GM18508 (cell line): ENCODE results near the gene EIF3L.

Experiments
- ATAC-seq: cut with Tn5 transposase; IDR thresholded peaks from one replicate; pipeline ENCODE4 v1.9.1; 2021; ENCODE audit warnings: moderate number of reproducible peaks; ENCODE audit not compliant: insufficient read depth, unreplicated experiment

Gene EIF3L

DNA sequence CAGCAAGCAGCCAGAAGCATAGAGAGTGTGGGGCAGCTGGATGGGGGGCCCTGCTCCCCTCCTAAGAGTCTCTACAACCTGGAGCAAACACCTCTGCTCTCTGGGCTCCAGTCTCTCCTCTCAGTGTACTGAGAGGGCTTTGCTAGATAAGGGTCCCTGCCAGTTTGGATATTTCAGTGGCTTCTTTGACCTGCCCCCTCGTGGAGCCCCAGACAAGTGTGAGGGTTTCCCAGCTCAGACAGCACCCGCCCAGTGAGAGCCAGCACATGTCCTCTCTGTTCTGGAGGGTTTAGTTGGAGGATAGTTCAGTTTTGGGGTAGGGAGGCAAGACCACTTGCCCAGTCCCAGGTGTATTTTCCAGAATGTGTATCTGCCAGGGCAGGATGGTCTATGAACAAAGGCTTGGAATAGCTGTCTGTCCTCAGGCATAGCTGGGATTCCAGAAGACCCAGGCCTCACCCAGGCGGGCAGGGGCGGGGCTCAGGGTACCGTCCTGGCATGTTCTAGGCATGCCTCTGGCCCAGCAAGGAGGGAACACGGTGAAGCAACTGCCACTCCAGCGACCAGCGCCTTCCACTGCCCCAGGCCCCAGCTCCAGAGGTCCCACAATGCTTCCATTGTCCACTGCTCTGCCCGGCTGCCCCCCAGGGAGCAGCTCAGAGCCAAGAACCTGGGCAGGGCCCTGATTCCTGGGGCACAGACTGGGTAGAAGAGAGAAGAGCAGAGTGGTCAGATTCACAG lies 49.4 kb downstream of the EIF3L start:
- no peak for ATAC-seq

DNA sequence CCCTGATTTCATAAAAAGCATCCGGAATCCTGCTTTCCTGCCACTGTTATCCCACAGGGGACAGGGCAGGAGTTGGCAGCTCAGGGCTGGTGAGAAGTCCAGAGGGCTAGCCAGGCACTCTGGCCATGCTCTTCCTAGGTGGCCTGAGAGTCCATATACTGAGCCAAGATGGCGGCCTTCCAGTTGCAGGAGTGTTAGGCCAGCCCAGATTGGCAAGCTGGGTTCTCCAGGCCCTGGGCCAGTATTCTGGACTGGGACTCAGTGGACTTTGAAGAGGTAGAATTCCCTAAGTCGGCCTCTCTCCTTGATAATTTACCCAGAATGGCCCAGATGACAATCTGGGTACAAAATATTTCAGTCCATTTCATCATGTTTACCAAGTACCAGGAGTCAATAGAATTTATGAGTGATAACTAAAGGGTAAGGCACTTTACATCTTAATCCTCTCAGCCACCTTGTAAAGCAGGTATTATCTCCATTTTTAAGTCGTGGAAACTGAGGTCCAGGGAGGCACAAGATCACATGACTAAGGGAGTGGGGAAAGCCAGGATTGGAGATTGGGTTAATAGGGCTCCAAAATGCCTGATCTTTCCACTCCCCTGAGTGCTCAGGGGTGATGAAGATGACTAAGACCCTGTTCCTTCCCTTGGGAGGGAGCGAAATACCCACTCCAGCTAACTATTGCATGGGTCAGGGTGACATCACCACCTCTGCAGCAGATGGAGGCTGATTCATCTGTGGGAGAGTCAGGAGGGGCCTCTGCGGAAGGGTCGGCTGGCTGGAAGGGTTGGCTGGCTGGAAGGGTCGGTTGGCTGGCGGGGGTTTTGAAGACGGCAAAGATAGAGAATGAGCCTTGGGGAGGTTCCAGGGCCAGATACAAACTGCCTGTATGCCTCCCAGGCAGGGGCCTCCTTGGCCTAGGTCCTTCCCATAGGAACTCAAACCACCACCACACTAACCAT lies 55.6 kb downstream of the EIF3L start:
- no peak for ATAC-seq

DNA sequence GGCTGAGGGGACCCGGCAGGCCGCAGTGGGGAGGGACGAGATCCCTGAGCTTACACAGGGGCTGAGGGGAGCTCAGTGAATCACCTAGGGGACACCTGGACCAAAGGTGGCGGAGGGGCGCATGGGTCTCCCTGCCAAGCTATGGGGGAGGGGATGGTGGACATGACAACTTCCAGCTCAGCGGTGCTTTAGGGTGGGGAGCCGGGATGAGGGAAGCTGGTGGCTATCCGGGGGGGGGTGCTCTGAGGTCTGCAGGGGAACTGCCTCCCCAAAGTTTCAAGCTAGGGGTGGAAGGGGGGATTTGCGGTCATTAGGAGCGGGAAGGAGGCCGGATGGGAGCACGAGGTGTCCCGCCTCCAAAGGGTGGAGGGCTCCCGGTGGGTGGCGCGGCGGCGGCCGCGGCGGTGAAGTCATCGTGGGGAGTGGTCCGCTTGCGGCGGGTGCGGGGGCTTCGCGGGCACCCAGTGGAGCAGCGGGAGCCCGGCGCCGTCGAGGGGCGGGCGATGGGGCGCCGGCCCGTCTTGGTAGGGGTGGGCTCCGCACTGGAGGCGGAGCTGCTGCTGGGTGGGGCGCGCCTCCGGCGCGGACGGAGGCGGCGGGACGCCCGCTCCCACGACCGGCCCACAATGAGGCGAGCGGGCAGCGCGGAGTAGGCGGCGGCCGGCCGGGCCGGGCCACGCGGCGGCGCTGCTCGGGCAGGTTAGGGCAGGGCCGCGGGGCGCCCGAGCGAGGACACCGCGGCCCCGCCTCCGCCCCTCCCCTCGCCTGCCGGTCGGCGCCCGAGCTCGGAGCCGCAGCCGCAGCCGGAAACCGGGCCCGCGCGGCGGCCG lies 56.5 kb downstream of the EIF3L start, which contains the start of gene MICALL1:
Gene MICALL1, plus strand, starts transcription at position 764 of the 830 bp plus-strand sequence. CDS start 126 bp downstream, outside the sequence.
- no peak for ATAC-seq

DNA sequence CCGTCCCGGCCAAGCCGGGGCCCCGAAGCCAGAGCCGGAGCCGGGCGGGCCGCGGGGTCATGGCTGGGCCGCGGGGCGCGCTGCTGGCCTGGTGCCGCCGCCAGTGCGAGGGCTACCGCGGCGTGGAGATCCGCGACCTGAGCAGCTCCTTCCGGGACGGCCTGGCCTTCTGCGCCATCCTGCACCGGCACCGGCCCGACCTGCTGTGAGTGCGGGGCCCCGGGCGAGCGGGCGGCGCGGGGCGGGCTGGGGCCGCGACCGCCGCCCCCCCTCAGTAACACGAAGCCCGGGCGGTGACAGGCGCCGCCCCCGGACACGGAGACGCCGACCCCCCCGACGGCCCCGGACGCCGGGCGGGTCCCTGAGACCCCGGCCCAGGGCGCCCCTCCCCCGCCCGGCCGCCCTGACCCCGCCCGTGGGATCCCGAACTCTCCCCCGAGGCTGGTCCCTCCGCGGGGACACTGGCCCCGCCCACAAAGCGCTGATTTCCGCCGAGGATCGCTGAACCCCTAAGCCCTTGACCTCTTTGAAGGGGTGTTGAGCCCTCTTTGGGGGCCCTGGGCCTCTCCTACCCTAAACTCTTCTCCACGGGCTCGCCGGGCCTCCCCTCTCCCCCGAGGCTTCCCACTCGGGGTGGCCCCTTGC lies 57.3 kb downstream of the EIF3L start:
- no peak for ATAC-seq

DNA sequence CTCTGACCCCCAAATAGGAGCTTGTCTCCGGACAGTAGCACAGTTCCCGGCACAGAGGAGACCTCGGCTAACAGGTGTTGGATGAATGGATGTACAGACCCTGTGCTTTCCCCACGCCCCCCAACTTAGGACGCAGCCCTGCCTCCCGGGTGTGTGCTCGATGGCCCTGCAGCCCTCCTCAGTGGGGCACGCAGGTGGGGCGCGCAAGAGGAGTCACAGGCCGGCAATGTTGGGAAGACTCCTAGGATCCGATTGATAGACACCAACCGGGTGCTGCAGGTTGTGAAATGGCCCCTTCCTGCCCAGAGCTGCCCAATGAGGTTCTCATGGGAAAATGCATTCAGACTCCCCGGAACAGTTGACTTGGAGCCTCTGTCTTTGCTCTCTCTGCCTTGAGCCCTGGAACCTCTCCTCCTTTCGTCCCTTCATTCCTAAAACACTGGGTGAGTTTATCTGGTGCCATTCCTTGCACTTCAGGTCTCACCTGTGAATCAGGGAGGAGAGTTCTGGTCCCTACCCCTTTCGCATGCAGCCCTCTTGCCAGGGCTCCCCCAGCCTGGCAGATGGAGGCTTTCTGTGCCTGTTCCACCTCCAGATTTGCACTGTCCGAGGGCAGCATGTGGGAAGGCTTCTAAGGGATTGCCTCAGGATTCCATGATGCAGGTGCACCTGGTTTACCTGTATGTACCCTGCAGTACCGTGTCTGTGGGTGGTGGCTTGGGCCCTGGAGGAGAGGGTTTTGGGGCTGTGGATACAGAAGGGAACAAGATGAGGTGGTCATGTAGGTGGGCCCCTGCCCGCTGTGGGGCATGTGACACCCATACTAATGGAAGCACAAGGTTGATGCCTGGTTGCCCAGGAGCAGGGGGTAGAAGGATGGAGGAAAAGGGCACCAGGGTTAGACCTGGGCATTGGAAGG lies 58.1 kb downstream of the EIF3L start:
- no peak for ATAC-seq

DNA sequence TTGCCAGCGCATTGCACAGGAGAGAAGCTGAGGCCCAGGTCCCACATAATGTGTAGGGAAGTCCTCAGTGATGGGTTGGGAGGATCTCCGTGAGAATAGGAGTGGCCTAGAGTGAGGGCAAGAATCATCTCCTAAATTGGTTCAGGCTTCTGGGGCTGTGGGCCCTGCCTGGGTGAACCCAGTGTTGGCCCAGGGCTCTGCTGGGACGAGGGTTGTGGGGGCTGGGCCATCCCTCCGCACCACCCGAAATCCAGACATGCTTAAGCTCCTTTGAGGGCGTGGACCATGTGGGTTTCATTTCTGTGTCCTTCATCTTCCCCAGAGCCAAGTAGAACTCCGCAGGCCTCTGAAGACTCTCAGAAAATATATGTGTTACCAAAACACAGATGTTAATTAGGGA lies 60.5 kb downstream of the EIF3L start:
- no peak for ATAC-seq

DNA sequence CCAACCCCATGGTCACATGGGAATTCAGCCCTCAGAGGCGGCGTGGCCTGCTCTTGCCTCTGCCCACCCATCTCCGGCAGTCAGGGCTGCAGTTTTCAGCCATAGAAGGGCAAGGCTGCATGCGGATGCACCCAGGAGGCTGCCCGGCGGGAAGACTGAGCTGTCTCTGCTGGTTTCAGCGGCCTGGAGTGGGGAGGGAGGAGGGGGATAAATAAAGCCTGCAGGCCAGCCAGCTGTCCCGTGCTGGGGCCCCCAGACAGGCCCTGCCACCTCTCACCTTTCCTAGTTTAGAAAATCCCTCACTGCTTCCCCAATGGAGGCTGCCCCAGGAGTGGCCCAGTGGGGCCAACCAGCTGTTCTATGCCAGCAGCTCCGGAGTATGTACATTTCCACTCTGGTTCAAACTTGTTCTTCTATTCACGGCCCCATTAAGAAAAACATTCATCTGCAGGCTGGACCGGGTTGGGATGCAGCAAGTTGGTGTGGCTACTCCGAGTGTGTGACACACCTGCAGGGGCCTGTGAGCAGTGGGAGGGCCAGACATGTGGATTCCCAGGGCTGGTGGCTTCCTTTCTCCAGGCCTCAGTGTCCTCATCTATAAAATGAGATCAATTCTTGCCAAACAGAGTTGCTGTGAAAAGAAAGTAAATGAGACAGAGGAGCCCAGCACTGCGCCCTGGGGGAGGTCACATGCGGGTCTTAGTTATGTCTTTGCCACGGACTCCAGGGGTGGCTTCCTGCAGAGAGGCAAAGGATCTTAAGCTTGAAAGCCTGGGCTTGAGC lies 61.9 kb downstream of the EIF3L start:
- no peak for ATAC-seq

DNA sequence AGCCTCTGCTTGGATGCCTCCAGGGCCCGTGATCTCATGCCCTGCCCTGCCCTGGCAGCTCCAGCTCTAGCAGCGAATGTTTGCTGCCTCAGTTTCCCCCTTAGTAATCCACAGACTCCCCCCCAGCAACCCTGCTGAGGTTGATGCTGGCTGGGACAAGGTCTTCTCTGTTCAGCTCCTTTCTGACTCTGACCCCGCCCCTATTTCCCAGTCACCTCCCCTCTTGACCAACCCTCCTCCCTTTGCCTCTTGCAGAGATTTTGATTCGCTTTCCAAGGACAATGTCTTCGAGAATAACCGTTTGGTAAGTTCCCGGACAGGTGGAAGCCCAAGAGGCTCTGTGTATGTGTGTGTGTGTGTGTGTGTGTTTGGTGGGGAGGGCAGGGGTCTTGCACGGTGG lies 62.5 kb downstream of the EIF3L start:
- ATAC-seq: no peak

DNA sequence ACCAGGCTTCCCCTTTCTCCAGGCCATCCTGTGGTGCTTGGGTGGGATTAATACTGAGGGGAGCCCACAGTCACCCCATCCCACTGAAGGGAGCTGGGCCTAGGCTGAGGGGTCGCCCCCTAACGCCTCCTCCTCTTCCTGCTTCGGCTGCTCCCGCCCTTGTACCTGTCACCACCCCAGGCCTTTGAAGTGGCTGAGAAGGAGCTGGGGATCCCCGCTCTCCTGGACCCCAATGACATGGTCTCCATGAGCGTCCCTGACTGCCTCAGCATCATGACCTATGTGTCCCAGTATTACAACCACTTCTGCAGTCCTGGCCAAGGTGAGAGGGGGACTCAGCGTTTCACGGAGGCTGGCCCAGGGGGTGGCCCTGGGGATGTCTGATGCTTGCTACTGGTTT lies 63.0 kb downstream of the EIF3L start:
- no peak for ATAC-seq

DNA sequence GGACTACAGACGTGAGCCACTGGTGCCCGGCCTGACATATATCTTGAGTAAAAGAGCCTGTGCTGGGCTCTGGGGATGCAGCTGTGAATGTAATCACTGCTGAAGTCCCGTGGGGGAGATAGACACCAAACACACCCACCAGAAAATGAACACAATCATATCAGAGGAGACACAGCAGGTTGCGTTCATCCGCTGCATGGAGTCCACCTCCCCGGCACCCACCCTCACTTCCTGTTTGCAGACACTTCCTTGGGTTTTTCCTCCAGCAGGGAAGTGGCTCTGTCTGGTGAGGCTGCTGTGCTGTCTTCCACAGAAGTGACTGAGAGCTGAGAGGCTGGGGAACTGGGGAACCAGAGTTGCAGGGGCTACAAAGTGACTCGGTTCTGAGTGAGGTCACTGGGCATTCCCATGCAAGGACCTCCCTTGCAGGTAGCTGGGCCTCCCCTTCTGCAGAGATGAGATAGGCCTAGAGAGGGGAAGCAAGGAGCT lies 64.1 kb downstream of the EIF3L start:
- no peak for ATAC-seq

DNA sequence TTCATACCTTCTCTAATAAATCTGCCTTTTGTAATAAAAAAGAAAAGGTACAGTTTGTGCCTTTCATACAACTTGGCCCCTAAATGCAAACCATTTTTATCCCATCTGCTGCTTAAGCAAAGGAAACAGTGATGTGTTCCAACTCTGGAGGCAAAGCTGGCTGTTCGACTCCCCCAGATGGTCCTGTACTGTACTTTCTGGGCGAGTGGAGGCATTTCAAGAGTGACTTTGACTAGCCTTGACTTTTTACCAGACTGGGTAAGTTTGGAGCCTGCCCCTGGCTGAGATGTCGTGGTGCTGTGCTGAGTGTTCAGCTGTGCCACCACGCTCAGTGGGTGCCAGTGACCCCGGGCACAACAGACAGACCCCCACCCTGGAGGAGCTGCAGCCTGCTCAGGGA lies 67.1 kb downstream of the EIF3L start:
- ATAC-seq: no peak

DNA sequence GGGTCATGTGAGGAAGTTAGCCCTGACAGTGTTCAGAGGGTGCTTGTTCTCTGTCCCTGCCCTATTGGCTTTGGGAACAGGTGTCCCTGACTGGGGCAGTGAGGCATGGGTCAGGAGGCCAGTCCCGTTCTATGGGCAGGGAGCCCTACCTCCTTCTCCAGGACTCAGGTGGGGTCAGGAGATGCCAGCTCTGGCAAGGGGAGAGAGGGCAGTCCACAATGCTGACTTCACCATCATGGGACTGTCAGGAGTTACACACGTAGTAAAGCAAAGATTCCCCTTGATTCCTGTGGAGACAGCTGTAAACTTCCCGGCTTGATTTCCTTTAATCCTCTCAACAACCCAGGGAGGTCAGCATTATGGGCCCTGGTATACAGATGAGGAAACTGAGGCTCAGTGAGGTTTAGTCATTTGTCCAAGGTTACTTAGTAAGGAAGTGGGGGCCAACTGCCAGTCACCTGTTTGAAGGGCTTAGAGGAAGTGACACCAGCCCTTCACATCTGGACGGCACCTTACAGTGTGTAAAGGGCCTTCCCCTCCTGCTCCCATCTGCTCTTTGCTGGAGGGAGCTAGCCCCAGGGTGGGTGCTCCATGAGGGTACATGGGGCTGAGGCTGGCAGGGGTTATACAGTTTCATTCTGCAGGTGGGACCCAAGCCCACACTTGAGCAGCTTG lies 68.8 kb downstream of the EIF3L start:
- no peak for ATAC-seq

DNA sequence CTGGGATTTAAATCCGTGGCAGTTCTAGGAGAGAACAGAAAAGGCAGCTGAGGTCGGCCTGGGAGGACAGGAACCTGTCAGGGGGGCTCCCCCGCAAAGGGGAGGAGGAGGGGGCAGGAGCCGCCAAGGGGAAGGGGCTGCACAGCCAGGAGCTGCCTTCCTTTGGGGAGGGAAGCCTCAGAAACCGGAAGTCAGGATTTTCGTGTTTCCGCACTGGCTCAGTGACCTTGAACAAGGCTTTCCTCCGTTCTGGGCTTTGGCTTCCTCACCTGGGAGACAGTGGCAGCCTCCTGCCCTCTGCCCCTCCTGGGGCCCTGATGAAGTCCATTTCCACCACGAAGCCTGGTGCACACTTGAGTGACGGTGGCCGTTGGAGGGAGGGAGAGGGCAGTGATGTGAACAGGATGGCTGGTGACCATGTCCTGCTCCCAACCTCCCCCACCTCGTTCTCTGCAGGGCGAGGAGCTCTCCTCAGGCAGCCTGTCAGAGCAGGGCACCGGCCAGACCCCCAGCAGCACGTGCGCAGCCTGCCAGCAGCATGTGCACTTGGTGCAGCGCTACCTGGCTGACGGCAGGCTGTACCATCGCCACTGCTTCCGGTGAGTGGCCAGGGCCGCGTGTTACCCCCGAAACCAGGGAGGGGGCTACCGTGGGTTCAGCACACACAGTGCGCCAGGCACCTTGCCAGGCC lies 69.5 kb downstream of the EIF3L start:
- ATAC-seq: no peak

DNA sequence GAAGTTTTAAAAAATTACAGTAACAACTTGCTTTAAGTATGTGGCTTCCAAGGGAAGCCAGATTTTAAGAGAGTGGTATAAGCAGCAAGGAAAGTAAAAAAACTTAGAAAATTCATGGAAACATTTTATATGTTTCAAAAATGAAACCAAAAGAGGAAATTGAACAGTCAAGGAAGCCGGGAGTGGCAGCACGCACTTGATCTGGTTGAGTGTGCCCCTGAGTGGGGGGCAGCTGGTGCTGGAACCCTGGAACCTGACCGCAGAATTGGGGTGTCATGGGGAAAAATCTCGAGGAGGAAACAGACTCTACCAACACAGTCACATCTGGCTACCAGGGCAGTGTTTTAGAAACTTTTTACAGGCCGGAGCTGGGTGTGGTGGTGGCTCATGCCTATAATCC lies 70.9 kb downstream of the EIF3L start:
- no peak for ATAC-seq

DNA sequence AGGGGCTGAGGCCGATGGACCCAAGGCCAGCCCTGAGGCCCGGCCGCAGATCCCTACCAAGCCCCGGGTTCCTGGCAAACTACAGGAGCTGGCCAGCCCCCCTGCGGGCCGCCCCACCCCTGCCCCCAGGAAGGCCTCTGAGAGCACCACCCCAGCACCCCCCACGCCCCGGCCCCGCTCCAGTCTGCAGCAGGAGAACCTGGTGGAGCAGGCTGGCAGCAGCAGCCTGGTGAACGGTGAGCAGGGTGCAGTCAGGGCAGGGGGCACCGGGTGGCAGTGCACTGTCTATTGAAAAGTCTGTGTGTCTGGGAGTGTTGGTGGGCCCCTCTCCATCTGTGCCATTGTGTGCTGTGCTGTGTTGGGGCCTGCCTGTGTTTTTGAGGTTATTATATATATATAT lies 73.0 kb downstream of the EIF3L start:
- ATAC-seq: no peak

DNA sequence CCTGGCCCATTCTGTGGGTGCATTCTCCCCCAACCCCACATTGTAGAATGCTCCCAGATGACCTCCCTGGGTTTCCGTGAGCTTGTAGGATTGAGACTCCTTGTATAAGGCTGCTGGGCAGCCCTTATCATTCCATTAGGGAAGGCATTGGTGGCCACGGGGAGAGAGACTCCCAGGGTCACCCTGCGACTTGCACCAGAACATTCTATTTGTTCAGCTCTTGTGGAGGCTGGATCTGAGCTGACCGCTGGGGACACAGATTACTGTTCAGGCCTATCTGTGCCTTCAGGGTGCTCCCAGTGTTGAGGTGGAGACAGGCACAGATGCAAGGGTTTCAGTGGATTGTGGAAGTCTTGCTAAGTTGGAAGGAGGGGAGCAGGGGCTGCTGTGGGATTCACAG lies 74.7 kb downstream of the EIF3L start:
- ATAC-seq: no peak
